WERI-Rb-1 (cell line): ENCODE results near the gene USP9X.

Source experiments
- DNase-seq: peaks from one replicate; pipeline ENCODE4 v3.0.0-alpha.2; 2020
- H3K27ac ChIP-seq: fragments of 250-450 bp; sonication (Bioruptor Pico); 2 replicates; pipeline ENCODE4 v1.5.1; 2020; ENCODE audit warnings: mild to moderate bottlenecking, moderate library complexity
- H3K27me3 ChIP-seq: fragments of 250-450 bp; sonication (Bioruptor Pico); 2 replicates; pipeline ENCODE4 v1.5.1; 2021; ENCODE audit warnings: mild to moderate bottlenecking, low read depth, moderate library complexity; ENCODE audit not compliant: insufficient read depth, severe bottlenecking
- H3K36me3 ChIP-seq: fragments of 250-450 bp; sonication (Bioruptor Pico); 2 replicates; pipeline ENCODE4 v1.5.1; 2020; ENCODE audit warnings: mild to moderate bottlenecking, moderate library complexity
- H3K4me3 ChIP-seq: 2 replicates; pipeline ENCODE4 v1.5.1; 2011; ENCODE audit warnings: low read depth, mild to moderate bottlenecking, control low read depth, low read length
- H3K9me3 ChIP-seq: fragments of 250-450 bp; sonication (Bioruptor Pico); 2 replicates; pipeline ENCODE4 v1.5.1; 2021; ENCODE audit warnings: mild to moderate bottlenecking, moderate library complexity; ENCODE audit not compliant: severe bottlenecking
- CTCF ChIP-seq: IDR thresholded peaks from 2 replicates; pipeline ENCODE4 v1.5.1; 2011; ENCODE audit warnings: low read depth, mild to moderate bottlenecking, control low read depth, inconsistent platforms, low read length

USP9X gene

GRCh38 chrX:41236629-41237028 is 151.4 kb downstream of the USP9X start:
- Histone ChIP-seq H3K36me3 (peaks cover 18% of the 10 kb centered on the region), H3K4me3 (no peak overlapping the region), H3K27me3 (no peaks in the 10 kb centered on the region), H3K27ac (no peak overlapping the region), H3K9me3 (no peaks in the 10 kb centered on the region)
- TF ChIP-seq CTCF: no peak
- DNase-seq: no peak

- H3K27ac ChIP-seq: no peak overlapping the region
- DNase-seq: no peak
- H3K4me3 ChIP-seq: no peak overlapping the region
- H3K9me3 ChIP-seq: no peaks in the 10 kb centered on the region
- TF ChIP-seq CTCF: no peak
- no peaks in the 10 kb centered on the region for H3K27me3 ChIP-seq
- H3K36me3 ChIP-seq: no peaks in the 10 kb centered on the region
Measured at GRCh38 chrX:41240509-41240908, 155.3 kb downstream of the USP9X start.

- Histone ChIP-seq H3K36me3 (no peaks in the 10 kb centered on the region), H3K4me3 (no peak overlapping the region), H3K9me3 (no peaks in the 10 kb centered on the region), H3K27me3 (no peaks in the 10 kb centered on the region), H3K27ac (no peak overlapping the region)
- TF ChIP-seq CTCF: no peak
- no peak for DNase-seq
Measured at GRCh38 chrX:41241962-41242361, 156.7 kb downstream of the USP9X start.

GRCh38 chrX:41245641-41246040 is 160.4 kb downstream of the USP9X start:
- Histone ChIP-seq H3K27ac (no peak overlapping the region), H3K9me3 (no peaks in the 10 kb centered on the region), H3K27me3 (no peaks in the 10 kb centered on the region), H3K4me3 (no peak overlapping the region), H3K36me3 (no peaks in the 10 kb centered on the region)
- no peak for DNase-seq
- TF ChIP-seq CTCF: no peak

GRCh38 chrX:41250867-41251266 is 165.6 kb downstream of the USP9X start:
- no peaks in the 10 kb centered on the region for H3K9me3 ChIP-seq
- H3K36me3 ChIP-seq: no peaks in the 10 kb centered on the region
- no peak for DNase-seq
- H3K4me3 ChIP-seq: no peak overlapping the region
- peaks cover 22% of the 10 kb centered on the region for H3K27me3 ChIP-seq
- no peak overlapping the region for H3K27ac ChIP-seq
- no peak for TF ChIP-seq CTCF

- no peak overlapping the region for H3K27ac ChIP-seq
- H3K4me3 ChIP-seq: no peak overlapping the region
- H3K36me3 ChIP-seq: no peaks in the 10 kb centered on the region
- H3K9me3 ChIP-seq: no peaks in the 10 kb centered on the region
- DNase-seq: no peak
- peaks cover 17% of the 10 kb centered on the region for H3K27me3 ChIP-seq
- no peak for TF ChIP-seq CTCF
Measured at GRCh38 chrX:41257801-41258200, 172.6 kb downstream of the USP9X start.
